Suprapubic skin (tissue), 4 donors: ENCODE results near the gene MYL3. TPM values are rescaled to one million over a fixed set of nuclear protein-coding genes. Genes with fewer than 3 reads are reported as not detected.

Experiments used
- DNase-seq, 2 donors: peaks; one replicate each; pipeline ENCODE4 v3.0.0-alpha.2; 2019; ENCODE audit warnings: low spot score in 2 of 2
- H3K27ac ChIP-seq: fragments of 200-600 bp; sonication (generic); one replicate; pipeline ENCODE4 v1.5.1; 2019
- H3K27me3 ChIP-seq: fragments of 200-600 bp; sonication (generic); one replicate; pipeline ENCODE4 v1.5.1; 2019
- H3K36me3 ChIP-seq: fragments of 200-600 bp; sonication (generic); one replicate; pipeline ENCODE4 v1.5.1; 2019
- H3K4me1 ChIP-seq: fragments of 200-600 bp; sonication (generic); one replicate; pipeline ENCODE4 v1.5.1; 2019
- H3K4me3 ChIP-seq: fragments of 200-600 bp; sonication (generic); one replicate; pipeline ENCODE4 v1.5.1; 2019; ENCODE audit warnings: mild to moderate bottlenecking
- H3K9me3 ChIP-seq: fragments of 200-600 bp; sonication (generic); one replicate; pipeline ENCODE4 v1.5.1; 2019
- EP300 ChIP-seq: sonication (generic); formaldehyde crosslinking; IDR thresholded peaks from one replicate; pipeline ENCODE4 v1.6.1; 2017; ENCODE audit warnings: antibody characterized with exemption
- POLR2A ChIP-seq, 2 donors: fragments of 450-650 bp; IDR thresholded peaks; one replicate each; pipeline ENCODE4 v1.6.1; 2017; ENCODE audit warnings: antibody characterized with exemption in 2 of 2, mild to moderate bottlenecking in 2 of 2, moderate library complexity in 2 of 2
- POLR2AphosphoS5 ChIP-seq, 3 donors: sonication (generic); formaldehyde crosslinking; IDR thresholded peaks; one replicate each; pipeline ENCODE4 v1.6.1; 2017; ENCODE audit warnings: antibody characterized with exemption in 3 of 3
- WGBS: methylation state at CpG from one replicate; pipeline ENCODE4 v1.1.5; 2018; 5-methylcytosine and 5-hydroxymethylcytosine counted together
- total RNA-seq, 4 donors: library from RNA; depleted of rRNA; stranded (reverse); fragments of >200 nt; gene quantifications; one replicate each; pipeline ENCODE4 v1.1.0, GENCODE V29; 2016
- TF ChIP-seq, protein P1 (sequence below), 2 donors: fragments of 200-600 bp in 1 of 2; fragments of 450-650 bp in 1 of 2; sonication (generic) in 1 of 2; IDR thresholded peaks; one replicate each; pipeline ENCODE4 v1.5.1; 2016 to 2019; ENCODE audit warnings: antibody characterized with exemption in 2 of 2, mild to moderate bottlenecking in 1 of 2, moderate library complexity in 1 of 2

Gene MYL3
- total RNA-seq, 4 donors from 2014 or later, result 1.4 TPM; not detected in 3

DNA sequence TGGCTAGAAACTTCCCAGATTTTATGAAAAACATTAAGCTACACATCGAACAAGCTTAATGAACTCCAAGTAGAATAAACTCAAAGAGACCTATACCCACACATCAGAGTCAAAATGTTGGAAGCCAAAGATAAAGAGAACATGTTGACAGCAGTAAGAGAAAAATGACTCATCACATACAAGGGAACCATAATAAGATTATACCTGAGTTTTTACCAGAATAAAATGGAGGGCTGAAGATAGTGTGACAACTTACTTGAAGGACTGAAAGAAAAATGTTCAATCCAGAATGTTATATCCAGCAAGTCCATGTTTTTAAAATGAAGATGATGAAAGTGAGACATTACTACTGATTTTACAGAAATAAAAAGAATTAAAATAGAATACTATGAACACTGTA, 22.8 kb downstream of the MYL3 start:
- Histone ChIP-seq H3K4me3 (no peak overlapping the region), H3K4me1 (peaks cover 9% of the 10 kb centered on the region), H3K27ac (no peak overlapping the region), H3K27me3 (no peaks in the 10 kb centered on the region), H3K9me3 (peaks cover 26% of the 10 kb centered on the region), H3K36me3 (no peaks in the 10 kb centered on the region)
- 97% methylated on average over 1 of the region's 1 CpG for WGBS
- DNase-seq, result no peak
- TF ChIP-seq, protein P1, sequence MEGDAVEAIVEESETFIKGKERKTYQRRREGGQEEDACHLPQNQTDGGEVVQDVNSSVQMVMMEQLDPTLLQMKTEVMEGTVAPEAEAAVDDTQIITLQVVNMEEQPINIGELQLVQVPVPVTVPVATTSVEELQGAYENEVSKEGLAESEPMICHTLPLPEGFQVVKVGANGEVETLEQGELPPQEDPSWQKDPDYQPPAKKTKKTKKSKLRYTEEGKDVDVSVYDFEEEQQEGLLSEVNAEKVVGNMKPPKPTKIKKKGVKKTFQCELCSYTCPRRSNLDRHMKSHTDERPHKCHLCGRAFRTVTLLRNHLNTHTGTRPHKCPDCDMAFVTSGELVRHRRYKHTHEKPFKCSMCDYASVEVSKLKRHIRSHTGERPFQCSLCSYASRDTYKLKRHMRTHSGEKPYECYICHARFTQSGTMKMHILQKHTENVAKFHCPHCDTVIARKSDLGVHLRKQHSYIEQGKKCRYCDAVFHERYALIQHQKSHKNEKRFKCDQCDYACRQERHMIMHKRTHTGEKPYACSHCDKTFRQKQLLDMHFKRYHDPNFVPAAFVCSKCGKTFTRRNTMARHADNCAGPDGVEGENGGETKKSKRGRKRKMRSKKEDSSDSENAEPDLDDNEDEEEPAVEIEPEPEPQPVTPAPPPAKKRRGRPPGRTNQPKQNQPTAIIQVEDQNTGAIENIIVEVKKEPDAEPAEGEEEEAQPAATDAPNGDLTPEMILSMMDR (IDR thresholded peaks at IDR 0.05), result no peak
- TF ChIP-seq POLR2A (IDR thresholded peaks at IDR 0.05) (no peak), EP300 (no peak), POLR2AphosphoS5 (IDR thresholded peaks at IDR 0.05) (no peak)

DNA sequence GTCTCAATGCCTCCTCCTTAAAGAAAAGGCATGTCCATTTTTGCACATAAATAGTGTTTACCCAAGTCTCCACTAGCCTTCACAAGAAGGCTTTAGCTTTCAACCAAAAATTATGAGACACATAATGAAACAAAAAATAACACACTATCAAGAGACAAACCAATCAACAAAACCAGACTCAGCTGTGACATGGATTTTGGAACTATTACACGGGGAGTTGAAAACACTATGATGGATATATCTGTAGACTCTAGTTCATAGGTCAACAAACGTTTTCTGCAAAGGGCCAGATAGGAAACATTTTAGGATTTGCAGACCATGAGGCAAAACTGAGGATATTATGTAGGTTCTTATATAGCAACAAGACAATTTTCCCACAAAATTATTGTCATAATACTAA, 24.9 kb downstream of the MYL3 start:
- Histone ChIP-seq H3K4me1 (no peaks in the 10 kb centered on the region), H3K36me3 (no peaks in the 10 kb centered on the region), H3K27me3 (no peaks in the 10 kb centered on the region), H3K4me3 (no peak overlapping the region), H3K27ac (no peak overlapping the region), H3K9me3 (peaks cover 26% of the 10 kb centered on the region)
- WGBS, result 74% methylated on average over 2 of the region's 2 CpGs
- TF ChIP-seq, protein P1 (IDR thresholded peaks at IDR 0.05), result no peak
- TF ChIP-seq EP300 (no peak), POLR2A (IDR thresholded peaks at IDR 0.05) (no peak)
- no peak for DNase-seq

DNA sequence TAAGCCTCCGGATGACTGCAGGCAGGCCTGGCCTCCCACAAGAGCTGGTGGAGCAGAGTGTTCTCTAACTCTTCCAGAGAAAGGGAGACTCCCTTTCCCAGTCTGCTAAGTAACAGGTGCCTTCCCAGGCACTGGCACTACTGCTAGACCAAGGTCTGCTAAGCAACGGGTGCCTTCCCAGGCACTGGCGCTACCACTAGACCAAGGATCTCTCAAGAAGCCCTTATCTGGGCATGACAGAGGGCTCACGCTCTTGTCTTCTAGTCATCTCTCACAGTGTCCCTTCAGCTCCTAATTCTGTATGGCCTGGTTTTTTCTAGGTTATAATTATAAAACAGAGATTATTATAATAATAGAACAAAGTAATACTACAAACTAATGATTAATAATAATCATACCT, 27.8 kb downstream of the MYL3 start:
- 98% methylated on average over 4 of the region's 4 CpGs for WGBS
- Histone ChIP-seq H3K27ac (no peak overlapping the region), H3K36me3 (no peaks in the 10 kb centered on the region), H3K9me3 (peaks cover 14% of the 10 kb centered on the region), H3K4me1 (no peaks in the 10 kb centered on the region), H3K27me3 (no peaks in the 10 kb centered on the region), H3K4me3 (no peak overlapping the region)
- TF ChIP-seq, protein P1 (IDR thresholded peaks at IDR 0.05), result no peak
- TF ChIP-seq POLR2A (IDR thresholded peaks at IDR 0.05) (no peak), EP300 (no peak), POLR2AphosphoS5 (IDR thresholded peaks at IDR 0.05) (no peak)
- no peak for DNase-seq

DNA sequence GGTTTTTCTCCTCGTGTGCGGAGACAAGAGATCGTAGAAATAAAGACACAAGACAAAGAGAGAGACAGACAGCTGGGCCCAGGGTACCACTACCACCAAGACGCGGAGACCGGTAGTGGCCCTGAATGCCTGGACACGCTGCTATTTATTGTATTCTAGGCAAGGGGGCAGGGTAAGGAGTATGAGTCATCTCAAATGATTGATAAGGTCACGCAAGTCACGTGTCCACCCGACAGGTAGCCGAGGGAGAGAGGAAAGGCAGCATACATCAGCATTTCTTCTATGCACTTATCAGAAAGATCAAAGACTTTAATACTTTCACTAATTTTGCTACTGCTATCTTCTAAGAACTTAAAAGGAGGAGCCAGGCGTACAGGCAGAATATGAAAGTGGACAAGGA, 28.2 kb downstream of the MYL3 start:
- H3K27me3 ChIP-seq, result no peaks in the 10 kb centered on the region
- no peak for DNase-seq
- 91% methylated on average over 12 of the region's 12 CpGs for WGBS
- H3K9me3 ChIP-seq, result peaks cover 10% of the 10 kb centered on the region
- no peaks in the 10 kb centered on the region for H3K36me3 ChIP-seq
- no peak for TF ChIP-seq POLR2A (IDR thresholded peaks at IDR 0.05)
- TF ChIP-seq EP300, result no peak
- no peak for TF ChIP-seq POLR2AphosphoS5 (IDR thresholded peaks at IDR 0.05)
- TF ChIP-seq, protein P1 (IDR thresholded peaks at IDR 0.05), result no peak
- no peak overlapping the region for H3K4me3 ChIP-seq
- H3K4me1 ChIP-seq, result no peaks in the 10 kb centered on the region
- H3K27ac ChIP-seq, result no peak overlapping the region

DNA sequence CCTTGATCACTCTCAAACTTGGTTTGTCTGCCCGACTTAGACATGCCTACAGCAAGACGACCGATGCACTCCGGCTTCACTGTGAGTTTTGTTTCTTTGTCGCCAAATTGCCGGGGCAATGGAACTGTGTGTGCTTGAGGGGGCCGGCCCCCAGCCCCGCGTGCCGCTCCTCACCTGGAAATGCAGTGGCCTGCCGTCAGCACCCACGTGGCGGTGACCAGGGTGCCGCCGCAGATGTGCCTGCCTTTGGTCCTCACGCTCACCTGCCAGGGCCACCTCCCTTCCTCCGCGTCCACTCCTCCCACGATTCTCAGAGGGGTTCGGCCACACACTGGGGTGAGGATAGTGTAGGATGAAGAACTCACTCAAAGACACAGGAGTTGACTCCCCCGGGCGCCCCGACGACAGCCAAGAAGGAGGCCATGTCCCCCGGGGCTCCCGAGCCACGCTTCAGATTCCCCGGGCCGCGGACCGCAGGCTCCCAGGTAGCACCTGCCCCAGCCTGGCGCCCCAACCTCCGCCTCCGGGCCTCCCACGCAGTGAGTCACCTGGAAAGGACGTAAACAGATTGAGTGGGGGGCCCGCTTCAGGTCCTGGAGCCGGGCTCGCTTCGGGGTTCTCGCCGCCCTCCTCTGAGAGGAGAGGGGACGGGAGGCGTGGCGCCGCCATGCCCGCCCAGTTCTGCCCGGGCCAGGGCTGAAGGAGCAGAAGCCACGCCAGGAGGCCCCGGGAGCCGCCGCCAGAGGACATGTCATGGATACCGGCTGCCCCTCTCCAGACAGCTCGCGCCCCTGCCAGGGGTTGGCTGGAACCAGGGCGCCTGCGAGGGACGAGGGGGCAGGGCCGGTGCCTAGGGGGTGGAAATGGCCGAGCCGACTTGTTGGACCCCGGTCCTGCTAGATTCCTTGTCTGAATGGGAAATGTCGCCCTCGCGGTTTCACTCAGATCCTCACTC, 29.6 kb downstream of the MYL3 start:
- WGBS, result 93% methylated on average over 38 of the region's 65 CpGs
- peaks cover under 1% of the 10 kb centered on the region for H3K9me3 ChIP-seq
- H3K27me3 ChIP-seq, result no peaks in the 10 kb centered on the region
- H3K4me1 ChIP-seq, result no peaks in the 10 kb centered on the region
- no peak overlapping the region for H3K27ac ChIP-seq
- TF ChIP-seq POLR2A (IDR thresholded peaks at IDR 0.05), result no peak
- TF ChIP-seq, protein P1 (IDR thresholded peaks at IDR 0.05), result no peak
- TF ChIP-seq POLR2AphosphoS5 (IDR thresholded peaks at IDR 0.05), result no peak
- TF ChIP-seq EP300, result no peak
- no peak for DNase-seq
- H3K36me3 ChIP-seq, result no peaks in the 10 kb centered on the region
- no peak overlapping the region for H3K4me3 ChIP-seq
